GM06990 (cell line): ENCODE measurements around the gene TRMT1L.

Experiments used
- DNase-seq: peaks from one replicate; pipeline ENCODE4 v3.0.0-alpha.2; 2011; ENCODE audit not compliant: insufficient read length; ENCODE audit errors: extremely low read depth
- H3K27me3 ChIP-seq: replicated peaks from 2 replicates; pipeline ENCODE4 v1.6.0; 2011; ENCODE audit warnings: low read length; ENCODE audit not compliant: control insufficient read depth, insufficient read depth
- H3K36me3 ChIP-seq: 2 replicates; pipeline ENCODE4 v1.5.1; 2011; ENCODE audit warnings: low read length; ENCODE audit not compliant: control insufficient read depth, insufficient read depth
- H3K4me3 ChIP-seq: replicated peaks from 2 replicates; pipeline ENCODE4 v1.5.1; 2011; ENCODE audit warnings: low read depth, mild to moderate bottlenecking, control low read depth, low read length
- TF ChIP-seq, protein P1 (sequence below): IDR thresholded peaks from 2 replicates; pipeline ENCODE4 v1.5.1; 2011; ENCODE audit warnings: low read length, control low read depth, mild to moderate bottlenecking, inconsistent platforms; ENCODE audit not compliant: insufficient read depth, poor library complexity, severe bottlenecking

Gene TRMT1L

DNA sequence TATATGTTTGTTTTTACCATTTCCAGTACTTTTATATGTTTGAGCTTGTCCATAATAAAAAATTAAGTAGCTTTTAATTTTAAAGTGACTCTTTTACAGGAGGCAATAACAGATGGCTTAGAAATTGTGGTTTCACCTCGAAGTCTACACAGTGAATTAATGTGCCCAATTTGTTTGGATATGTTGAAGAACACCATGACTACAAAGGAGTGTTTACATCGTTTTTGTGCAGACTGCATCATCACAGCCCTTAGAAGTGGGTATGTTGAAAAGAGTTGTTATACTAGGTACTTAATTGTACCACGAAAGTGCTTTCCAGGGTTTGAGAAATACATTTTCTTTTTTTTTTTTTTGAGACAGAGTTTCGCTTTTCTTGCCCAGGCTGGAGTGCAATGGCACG lies 65.3 kb downstream of the TRMT1L start:
- Histone ChIP-seq H3K36me3 (no peaks in the 10 kb centered on the region; the same call in 1 of the 2 replicates), H3K27me3 (no peaks in the 10 kb centered on the region), H3K4me3 (no peak overlapping the region)
- no peak for DNase-seq
- TF ChIP-seq, protein P1, sequence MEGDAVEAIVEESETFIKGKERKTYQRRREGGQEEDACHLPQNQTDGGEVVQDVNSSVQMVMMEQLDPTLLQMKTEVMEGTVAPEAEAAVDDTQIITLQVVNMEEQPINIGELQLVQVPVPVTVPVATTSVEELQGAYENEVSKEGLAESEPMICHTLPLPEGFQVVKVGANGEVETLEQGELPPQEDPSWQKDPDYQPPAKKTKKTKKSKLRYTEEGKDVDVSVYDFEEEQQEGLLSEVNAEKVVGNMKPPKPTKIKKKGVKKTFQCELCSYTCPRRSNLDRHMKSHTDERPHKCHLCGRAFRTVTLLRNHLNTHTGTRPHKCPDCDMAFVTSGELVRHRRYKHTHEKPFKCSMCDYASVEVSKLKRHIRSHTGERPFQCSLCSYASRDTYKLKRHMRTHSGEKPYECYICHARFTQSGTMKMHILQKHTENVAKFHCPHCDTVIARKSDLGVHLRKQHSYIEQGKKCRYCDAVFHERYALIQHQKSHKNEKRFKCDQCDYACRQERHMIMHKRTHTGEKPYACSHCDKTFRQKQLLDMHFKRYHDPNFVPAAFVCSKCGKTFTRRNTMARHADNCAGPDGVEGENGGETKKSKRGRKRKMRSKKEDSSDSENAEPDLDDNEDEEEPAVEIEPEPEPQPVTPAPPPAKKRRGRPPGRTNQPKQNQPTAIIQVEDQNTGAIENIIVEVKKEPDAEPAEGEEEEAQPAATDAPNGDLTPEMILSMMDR = no peak

DNA sequence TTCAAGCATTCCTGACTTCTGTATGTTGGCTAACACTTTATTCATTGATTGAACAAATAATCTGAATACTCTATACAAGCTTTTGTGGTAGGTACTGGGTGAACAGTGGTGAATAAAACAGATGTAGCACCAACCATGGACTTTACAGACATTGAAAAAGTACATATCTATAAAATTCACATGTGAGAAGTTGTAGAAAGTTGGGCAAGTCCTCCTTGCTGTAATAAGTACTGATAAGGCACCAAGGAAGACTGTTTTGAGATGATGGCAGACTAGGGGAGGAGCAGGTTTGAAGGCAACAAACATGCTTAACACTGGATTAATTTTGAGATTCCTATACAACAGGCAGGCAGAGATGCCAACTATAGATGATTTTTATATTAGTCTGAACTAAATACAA lies 69.0 kb downstream of the TRMT1L start:
- no peaks in the 10 kb centered on the region for H3K36me3 ChIP-seq
- H3K4me3 ChIP-seq = no peak overlapping the region
- TF ChIP-seq, protein P1 = no peak
- H3K27me3 ChIP-seq = no peaks in the 10 kb centered on the region
- no peak for DNase-seq

DNA sequence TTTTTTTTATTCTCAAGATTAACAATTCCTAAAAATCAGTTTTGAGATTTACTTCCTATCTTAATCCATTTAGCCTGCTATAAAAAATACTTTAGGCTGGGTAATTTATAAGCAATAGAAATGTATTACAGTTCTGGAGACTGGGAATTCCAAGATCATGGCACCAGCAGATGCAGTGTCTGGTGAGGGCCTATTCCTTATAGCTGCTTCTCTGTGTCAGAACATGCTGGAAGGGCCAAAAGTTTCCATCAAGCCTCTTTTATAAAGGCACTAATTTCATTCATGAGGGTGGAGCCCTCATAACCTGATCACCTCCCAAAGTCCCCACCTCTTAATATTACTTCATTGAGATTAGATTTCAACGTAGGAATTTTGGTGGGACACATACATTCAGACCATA lies 69.7 kb downstream of the TRMT1L start:
- Histone ChIP-seq H3K4me3 (no peak overlapping the region), H3K36me3 (no peaks in the 10 kb centered on the region), H3K27me3 (no peaks in the 10 kb centered on the region)
- DNase-seq = no peak
- TF ChIP-seq, protein P1 = no peak

- TF ChIP-seq, protein P1 = no peak
- no peak for DNase-seq
Observed at GRCh38 chr1:185083818-185084217, 72.9 kb downstream of the TRMT1L start.

DNA sequence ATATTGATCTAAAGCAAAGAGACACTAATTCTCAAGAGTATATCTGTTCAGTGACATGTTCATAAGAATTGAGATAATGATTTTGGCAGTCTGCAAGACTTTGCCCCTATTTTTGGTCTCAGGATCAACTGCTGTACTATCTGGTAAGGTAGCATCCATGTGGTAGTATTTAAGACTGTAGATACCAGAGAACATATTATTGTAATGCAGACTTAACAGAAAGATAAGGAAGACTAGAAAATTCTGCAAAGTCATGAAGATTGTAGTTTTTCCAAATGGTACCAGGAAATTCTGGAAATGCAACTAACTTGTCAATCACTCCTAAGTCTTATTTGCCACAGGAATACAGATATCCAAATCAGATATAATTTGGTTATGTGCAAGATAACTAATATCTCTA lies 76.3 kb downstream of the TRMT1L start:
- no peaks in the 10 kb centered on the region for H3K27me3 ChIP-seq
- H3K36me3 ChIP-seq = no peaks in the 10 kb centered on the region
- TF ChIP-seq, protein P1 = no peak
- no peak for DNase-seq
- no peak overlapping the region for H3K4me3 ChIP-seq

More at GRCh38 chr1:185083818-185084217, 72.9 kb downstream of the TRMT1L start:
- Histone ChIP-seq H3K4me3 (no peak overlapping the region), H3K36me3 (no peaks in the 10 kb centered on the region), H3K27me3 (no peaks in the 10 kb centered on the region)

DNA sequence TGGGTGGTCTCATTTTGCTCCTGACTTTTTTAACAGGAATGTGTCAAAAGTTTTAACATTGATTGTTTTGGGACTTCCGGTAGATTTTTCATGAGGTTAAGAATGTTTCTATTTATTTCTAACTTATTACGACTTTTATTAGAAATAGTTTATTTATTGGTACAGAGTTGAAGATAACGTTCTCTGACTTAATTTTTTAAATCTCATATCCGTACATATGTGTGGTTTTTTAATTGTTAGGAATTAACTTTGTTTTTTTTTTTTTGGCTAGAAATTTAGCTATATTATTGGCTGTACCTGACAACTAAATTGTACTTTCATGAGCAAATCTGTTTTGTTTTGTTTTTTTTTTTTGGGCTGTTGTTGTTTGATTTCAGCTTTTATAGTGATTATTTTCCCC lies 79.4 kb downstream of the TRMT1L start:
- H3K4me3 ChIP-seq = no peak overlapping the region
- TF ChIP-seq, protein P1 = no peak
- no peaks in the 10 kb centered on the region for H3K36me3 ChIP-seq
- no peaks in the 10 kb centered on the region for H3K27me3 ChIP-seq
- DNase-seq = no peak
